Fibroblast of the aortic adventitia (primary cell): ENCODE measurements around the gene PROM2. TPM values are rescaled to one million over a fixed set of nuclear protein-coding genes. Genes with fewer than 3 reads are reported as not detected.
"Not testable (repeated sequence)": the region's sequence is repeated elsewhere in the genome, so short reads cannot be mapped to it uniquely, and the experiment has no call there.

Source experiments
- DNase-seq: peaks from one replicate; pipeline ENCODE4 v3.0.0-alpha.2; 2010; ENCODE audit warnings: low read depth
- H3K4me3 ChIP-seq: 2 replicates; pipeline ENCODE4 v1.5.1; 2011; ENCODE audit warnings: low read depth, mild to moderate bottlenecking, control low read depth, low read length, moderate library complexity
- CTCF ChIP-seq: IDR thresholded peaks from 2 replicates; pipeline ENCODE4 v1.5.1; 2011; ENCODE audit warnings: mild to moderate bottlenecking, low read length, control low read depth, inconsistent platforms; ENCODE audit not compliant: insufficient read depth
- total RNA-seq: library from RNA; depleted of rRNA; stranded (reverse); fragments of >200 nt; gene quantifications from 2 replicates; pipeline ENCODE4 v1.2.3, GENCODE V29; 2012; ENCODE audit warnings: low replicate concordance

PROM2 gene
- total RNA-seq, 1 donor: 0.18 TPM

- no peak overlapping the region for H3K4me3 ChIP-seq
- no peak for DNase-seq
- no peak for TF ChIP-seq CTCF
Measured at GRCh38 chr2:95238131-95238530, 36.1 kb upstream of the PROM2 start.

- no peak for DNase-seq
- no peak for TF ChIP-seq CTCF
- H3K4me3 ChIP-seq: no peak overlapping the region
Measured at GRCh38 chr2:95240091-95240490, 34.2 kb upstream of the PROM2 start.

- DNase-seq: no peak
- TF ChIP-seq CTCF: no peak
Measured at GRCh38 chr2:95240556-95240955, 33.7 kb upstream of the PROM2 start.

GRCh38 chr2:95242084-95242483, 32.2 kb upstream of the PROM2 start:
- not testable (repeated sequence) for DNase-seq

More at GRCh38 chr2:95240556-95240955, 33.7 kb upstream of the PROM2 start:
- no peak overlapping the region for H3K4me3 ChIP-seq

GRCh38 chr2:95258271-95258670, 16.0 kb upstream of the PROM2 start:
- no peak for DNase-seq
- H3K4me3 ChIP-seq: no peak overlapping the region
- TF ChIP-seq CTCF: no peak

More at GRCh38 chr2:95242084-95242483, 32.2 kb upstream of the PROM2 start:
- not testable (repeated sequence) for H3K4me3 ChIP-seq

- H3K4me3 ChIP-seq: no peak overlapping the region
- no peak for TF ChIP-seq CTCF
- peak; percentile 4 for DNase-seq
Measured at GRCh38 chr2:95260028-95261023, 13.9 kb upstream of the PROM2 start.

GRCh38 chr2:95261602-95262001, 12.6 kb upstream of the PROM2 start:
- no peak overlapping the region for H3K4me3 ChIP-seq
- no peak for TF ChIP-seq CTCF
- DNase-seq: no peak
